Spleen (tissue), 11 donors: ENCODE results near the gene HDAC3. TPM values are rescaled to one million over a fixed set of nuclear protein-coding genes. Genes with fewer than 3 reads are reported as not detected.

Experiments
- DNase-seq: peaks from one replicate; pipeline ENCODE4 v3.0.0-alpha.2; 2020
- H3K27ac ChIP-seq, 8 donors: fragments of 200-600 bp; sonication (generic) in 7 of 8; 1 replicate in 4 of 8; 2 replicates in 4 of 8; pipeline versions ENCODE4 v1.5.0 to v1.8.0; 2016 to 2021; ENCODE audit warnings: inconsistent platforms in 4 of 8, mild to moderate bottlenecking in 4 of 8, moderate library complexity in 1 of 8
- H3K27me3 ChIP-seq, 7 donors: fragments of 200-600 bp; sonication (generic) in 6 of 7; replicated peaks in 1 of 7; 1 replicate in 4 of 7; 2 replicates in 3 of 7; pipeline versions ENCODE4 v1.5.0 to v1.8.0; 2016 to 2021; ENCODE audit warnings: inconsistent platforms in 3 of 7, mild to moderate bottlenecking in 1 of 7
- H3K36me3 ChIP-seq, 6 donors: fragments of 200-600 bp; sonication (generic) in 5 of 6; 1 replicate in 4 of 6; 2 replicates in 2 of 6; pipeline versions ENCODE4 v1.5.0 to v1.8.0; 2016 to 2021; ENCODE audit warnings: inconsistent platforms in 2 of 6
- H3K4me1 ChIP-seq, 6 donors: fragments of 200-600 bp; sonication (generic) in 5 of 6; 1 replicate in 3 of 6; 2 replicates in 3 of 6; pipeline versions ENCODE4 v1.5.0 to v1.8.0; 2016 to 2021; ENCODE audit warnings: inconsistent platforms in 3 of 6
- H3K4me3 ChIP-seq, 8 donors: fragments of 200-600 bp; sonication (generic) in 7 of 8; 1 replicate in 4 of 8; 2 replicates in 4 of 8; pipeline versions ENCODE4 v1.5.0 to v1.8.0; 2016 to 2021; ENCODE audit warnings: inconsistent platforms in 4 of 8, mild to moderate bottlenecking in 4 of 8, moderate library complexity in 2 of 8
- H3K9me3 ChIP-seq, 8 donors: fragments of 200-600 bp; sonication (generic) in 7 of 8; 1 replicate in 4 of 8; 2 replicates in 4 of 8; pipeline versions ENCODE4 v1.5.0 to v1.8.0; 2016 to 2021; ENCODE audit warnings: inconsistent platforms in 4 of 8
- CTCF ChIP-seq, 11 experiments: fragments of 200-600 bp in 7 of 11; fragments of 450-650 bp in 4 of 11; sonication (generic) in 4 of 11; IDR thresholded peaks in 8 of 11; conservative IDR thresholded peaks in 3 of 11; 1 replicate in 7 of 11; 2 replicates in 4 of 11; pipeline versions ENCODE4 v1.4.0 to v1.8.0; 2016 to 2021; ENCODE audit warnings: antibody characterized with exemption in 11 of 11, inconsistent platforms in 4 of 11, mild to moderate bottlenecking in 1 of 11
- POLR2A ChIP-seq, 3 donors: fragments of 450-650 bp; IDR thresholded peaks; one replicate each; pipeline ENCODE4 v1.5.1; 2017; ENCODE audit warnings: antibody characterized with exemption in 3 of 3, mild to moderate bottlenecking in 1 of 3
- POLR2AphosphoS5 ChIP-seq, 3 donors: sonication (generic); formaldehyde crosslinking; IDR thresholded peaks; one replicate each; pipeline ENCODE4 v1.5.1; 2017; ENCODE audit warnings: antibody characterized with exemption in 3 of 3
- WGBS, 5 donors: extraction: QIAGEN DNeasy Blood & Tissue Kit in 3 of 5; methylation state at CpG; one replicate each; pipeline versions ENCODE4 v1.1.5 to v1.1.7; 2013 to 2018; 5-methylcytosine and 5-hydroxymethylcytosine counted together
- intact Hi-C: fragments of 100-400 bp; cut with DNase I; formaldehyde crosslinking; loops from one replicate; pipeline ENCODE4 v1.15.0; 2023; ENCODE audit warnings: low total_unique reads
- polyA plus RNA-seq, 3 donors: library from polyadenylated mRNA; stranded (reverse); fragments of 200-250 nt; gene quantifications; one replicate each; pipeline ENCODE4 v1.2.1, GENCODE V29; 2013
- total RNA-seq, 7 donors: library from RNA; depleted of rRNA in 3 of 7; stranded (reverse); fragments of >200 nt in 3 of 7; fragmentation: NEBNext Ultra II Directional in 4 of 7; extraction: Animal tissue kit (Norgen Biotek cat#: 25700) in 4 of 7; gene quantifications; one replicate each; pipeline versions ENCODE4 v1.1.0 to v1.2.1, GENCODE V29; 2016 to 2021
- donor health status: healthy with polysubstance abuse.
- donor health status: DM: no; HTN: no; CAD: no; lungs with moderate emphysema.
- donor health status: DM: no; HTN: no; CAD: no.
- donor health status: Bipolar disorder and iron deficiency.
- donor health status: healthy.
- donor health status: DM: no; HTN: no; CAD: no.
- donor health status: DM: yes; HTN: yes; CAD: no.

HDAC3 gene
- total and polyA plus RNA-seq, 10 donors: 51.1 to 108 (median 64.8) TPM

GRCh38 chr5:141672071-141672840 lies 35.6 kb upstream of the HDAC3 start:
- WGBS, 5 donors: 88 to 96% (median 96%) methylated on average over 11 to 23 of the region's 23 CpGs
- H3K9me3 ChIP-seq: no peaks in the 10 kb centered on the region
- peaks cover 0 to 67% (median 8%) of the 10 kb centered on the region in 6 donors for H3K36me3 ChIP-seq
- no peaks in the 10 kb centered on the region for H3K27me3 ChIP-seq
- no peak for DNase-seq
- H3K4me1 ChIP-seq: no peaks in the 10 kb centered on the region
- TF ChIP-seq POLR2A (IDR thresholded peaks at IDR 0.05) (no peak), CTCF (IDR thresholded peaks at IDR 0.05 in 8 of 11, conservative IDR thresholded peaks at IDR 0.05 in 3 of 11) (no peak), POLR2AphosphoS5 (IDR thresholded peaks at IDR 0.05) (no peak)
- no peak overlapping the region for H3K27ac ChIP-seq
- H3K4me3 ChIP-seq: no peak overlapping the region
- intact Hi-C loops: no loop called here

GRCh38 chr5:141669520-141669919 lies 32.9 kb upstream of the HDAC3 start:
- intact Hi-C loops: no loop called here
- Histone ChIP-seq H3K9me3 (no peaks in the 10 kb centered on the region), H3K27ac (no peak overlapping the region), H3K27me3 (no peaks in the 10 kb centered on the region), H3K4me3 (no peak overlapping the region), H3K4me1 (peaks cover 5 to 9% (median 7%) of the 10 kb centered on the region in 6 donors), H3K36me3 (peaks cover 0 to 71% (median 8%) of the 10 kb centered on the region in 6 donors)
- no peak for DNase-seq
- WGBS, 5 donors: 71 to 86% (median 81%) methylated on average over 4 of the region's 4 CpGs
- TF ChIP-seq POLR2AphosphoS5 (IDR thresholded peaks at IDR 0.05): no peak
- TF ChIP-seq POLR2A (IDR thresholded peaks at IDR 0.05): no peak
- TF ChIP-seq CTCF (IDR thresholded peaks at IDR 0.05 in 8 of 11, conservative IDR thresholded peaks at IDR 0.05 in 3 of 11): no peak

- TF ChIP-seq POLR2AphosphoS5 (IDR thresholded peaks at IDR 0.05) (no peak), CTCF (IDR thresholded peaks at IDR 0.05 in 8 of 11, conservative IDR thresholded peaks at IDR 0.05 in 3 of 11) (no peak), POLR2A (IDR thresholded peaks at IDR 0.05) (no peak)
- Histone ChIP-seq H3K27ac (no peak overlapping the region), H3K36me3 (peaks cover 0 to 76% (median 8%) of the 10 kb centered on the region in 6 donors), H3K27me3 (no peaks in the 10 kb centered on the region), H3K4me1 (peaks cover 5 to 9% (median 7%) of the 10 kb centered on the region in 6 donors), H3K9me3 (no peaks in the 10 kb centered on the region), H3K4me3 (no peak overlapping the region)
- no peak for DNase-seq
- intact Hi-C loops: no loop called here
- 77 to 88% (median 84%) methylated on average over 8 of the region's 8 CpGs for WGBS, 5 donors
Measured at GRCh38 chr5:141668601-141669265, 32.1 kb upstream of the HDAC3 start.
